HG02884 (cell line): Measurements from ENCODE around the gene KRTAP12-4.
"Not testable (repeated sequence)": the region's sequence is repeated elsewhere in the genome, so short reads cannot be mapped to it uniquely, and the experiment has no call there.

Experiments
- ATAC-seq: cut with Tn5 transposase; IDR thresholded peaks from one replicate; pipeline ENCODE4 v1.9.1; 2021; ENCODE audit warnings: mild to moderate bottlenecking, moderate library complexity; ENCODE audit not compliant: unreplicated experiment

The KRTAP12-4 gene

GRCh38 chr21:44637018-44637850 is 17.2 kb downstream of the KRTAP12-4 start, which contains the start of gene KRTAP10-10:
KRTAP10-10 (plus strand) TSS chr21:44637356; CDS start chr21:44637418, 62 bp downstream.
- ATAC-seq = no peak

GRCh38 chr21:44636209-44637017 is 18.0 kb downstream of the KRTAP12-4 start:
- ATAC-seq = no peak

DNA sequence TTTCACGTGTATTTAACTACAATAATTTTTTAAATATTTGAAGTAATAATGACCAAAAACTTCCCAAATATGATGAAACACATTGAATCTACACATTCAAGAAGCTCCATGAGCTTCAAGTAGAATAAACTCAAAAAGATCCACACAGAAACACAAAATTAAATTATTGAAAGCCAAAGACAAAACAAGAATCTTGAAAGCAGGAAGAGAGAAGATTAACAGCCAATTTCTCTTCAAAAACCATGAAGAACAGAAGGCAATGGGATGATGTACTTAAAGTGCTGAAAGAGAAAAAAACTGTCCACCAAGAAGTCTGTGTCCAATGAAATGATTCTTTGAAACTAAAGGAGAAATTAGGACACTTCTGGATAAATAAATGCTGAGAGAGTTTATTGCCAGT is 22.4 kb downstream of the KRTAP12-4 start:
- ATAC-seq = no peak

GRCh38 chr21:44630440-44630839 is 24.0 kb downstream of the KRTAP12-4 start:
- no peak for ATAC-seq

GRCh38 chr21:44628707-44629391 is 25.6 kb downstream of the KRTAP12-4 start:
- ATAC-seq = no peak

GRCh38 chr21:44627831-44628233 is 26.6 kb downstream of the KRTAP12-4 start:
- not testable (repeated sequence) for ATAC-seq

DNA sequence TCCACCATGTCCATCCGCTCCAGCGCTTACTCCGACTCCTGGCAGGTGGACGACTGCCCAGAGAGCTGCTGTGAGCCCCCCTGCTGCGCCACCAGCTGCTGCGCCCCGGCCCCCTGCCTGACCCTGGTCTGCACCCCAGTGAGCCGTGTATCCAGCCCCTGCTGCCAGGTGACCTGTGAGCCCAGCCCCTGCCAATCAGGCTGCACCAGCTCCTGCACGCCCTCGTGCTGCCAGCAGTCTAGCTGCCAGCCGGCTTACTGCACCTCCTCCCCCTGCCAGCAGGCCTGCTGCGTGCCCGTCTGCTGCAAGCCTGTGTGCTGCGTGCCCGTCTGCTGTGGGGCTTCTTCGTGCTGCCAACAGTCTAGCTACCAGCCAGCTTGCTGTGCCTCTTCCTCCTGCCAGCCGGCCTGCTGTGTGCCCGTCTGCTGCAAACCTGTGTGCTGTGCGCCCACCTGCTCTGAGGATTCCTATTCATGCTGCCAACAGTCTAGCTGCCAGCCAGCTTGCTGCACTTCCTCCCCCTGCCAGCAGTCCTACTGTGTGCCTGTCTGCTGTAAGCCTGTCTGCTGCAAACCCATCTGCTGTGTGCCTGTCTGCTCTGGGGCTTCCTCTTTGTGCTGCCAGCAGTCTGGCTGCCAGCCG is 27.2 kb downstream of the KRTAP12-4 start:
- not testable (repeated sequence) for ATAC-seq

- no peak for ATAC-seq
Measured at GRCh38 chr21:44626673-44627143, 27.8 kb downstream of the KRTAP12-4 start, which contains the start of gene KRTAP10-9. KRTAP10-9 (plus strand) TSS chr21:44627093; CDS start chr21:44627172, 79 bp downstream.

DNA sequence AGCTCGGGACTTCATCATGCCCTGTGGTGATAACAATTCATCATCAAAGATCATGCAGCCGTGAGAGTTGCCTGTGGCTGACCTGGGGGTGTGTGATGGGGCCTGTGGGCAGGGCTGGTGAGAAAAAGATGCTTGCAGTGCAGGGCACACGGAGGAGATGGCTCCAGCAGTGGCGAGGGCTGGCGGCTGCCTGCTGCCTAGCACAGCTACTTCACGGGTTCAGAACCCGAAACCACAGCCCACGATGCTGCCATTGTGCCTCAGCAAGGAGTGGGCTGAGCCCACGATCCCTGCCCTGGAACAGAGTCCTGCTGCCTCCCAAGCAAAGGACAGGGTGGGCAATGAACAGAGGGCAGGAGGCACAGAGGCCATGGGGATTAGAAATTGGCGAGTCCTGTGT is 28.2 kb downstream of the KRTAP12-4 start:
- ATAC-seq = no peak

DNA sequence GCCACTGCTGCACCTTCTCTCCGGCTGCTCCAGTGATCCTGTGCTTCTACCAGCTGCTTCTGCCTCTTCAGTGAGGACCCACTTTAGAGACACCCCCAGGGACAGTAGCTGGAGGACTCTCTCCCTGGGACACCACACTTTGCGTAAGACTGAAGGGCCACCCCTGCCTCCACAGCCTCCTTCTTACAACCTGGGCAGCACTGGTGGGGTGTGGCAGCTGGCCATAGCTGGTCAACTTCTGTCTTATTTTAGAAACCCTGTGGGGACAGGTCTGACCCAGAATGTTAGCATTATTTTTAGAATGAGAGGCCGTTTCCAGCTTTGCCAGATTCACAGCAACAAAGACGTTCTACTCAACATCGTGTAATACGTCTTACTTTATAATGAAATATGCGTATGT is 28.7 kb downstream of the KRTAP12-4 start:
- no peak for ATAC-seq

DNA sequence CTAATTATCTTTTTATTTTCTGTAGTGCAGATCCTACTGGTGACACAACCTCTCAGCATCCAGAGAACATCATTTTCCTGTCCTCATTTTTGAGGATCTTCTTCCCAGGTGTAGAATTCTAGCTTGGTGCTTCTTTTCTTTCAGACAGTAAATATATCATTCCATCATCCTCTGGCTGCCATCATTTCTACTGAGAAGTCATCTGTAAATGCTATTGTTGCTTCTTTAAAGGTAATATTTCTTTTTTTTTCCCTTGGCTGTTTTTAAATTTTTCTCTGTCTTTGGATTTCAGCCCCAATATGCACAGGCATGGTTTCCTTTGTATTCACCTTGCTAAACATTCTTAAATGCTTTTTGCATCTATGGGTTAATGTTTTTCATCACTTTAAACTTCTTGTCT is 30.9 kb downstream of the KRTAP12-4 start:
- no peak for ATAC-seq

- ATAC-seq = no peak
Measured at GRCh38 chr21:44619886-44620285, 34.6 kb downstream of the KRTAP12-4 start.

GRCh38 chr21:44618909-44619308 is 35.5 kb downstream of the KRTAP12-4 start:
- ATAC-seq = no peak

DNA sequence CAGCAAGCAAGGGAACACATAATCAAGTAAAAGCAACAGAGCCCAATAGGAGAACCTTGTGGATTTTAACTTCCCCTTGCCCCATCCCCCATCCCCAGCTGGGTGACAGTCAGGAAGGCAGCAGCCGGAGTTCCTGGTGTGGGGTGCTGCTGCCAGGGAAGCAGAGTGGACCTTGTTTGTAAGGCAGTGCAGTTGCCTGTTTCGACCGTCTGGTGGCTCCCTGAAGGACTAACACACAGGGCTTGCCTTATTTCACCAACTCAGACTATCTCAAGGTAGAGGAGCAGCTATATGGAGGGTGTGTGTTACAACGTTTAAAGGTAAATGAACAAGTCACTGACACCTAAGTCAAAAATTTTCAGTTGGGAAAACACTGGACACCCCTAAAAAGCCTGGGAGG is 36.0 kb downstream of the KRTAP12-4 start:
- no peak for ATAC-seq

- no peak for ATAC-seq
Measured at GRCh38 chr21:44617071-44617501, 37.4 kb downstream of the KRTAP12-4 start.

DNA sequence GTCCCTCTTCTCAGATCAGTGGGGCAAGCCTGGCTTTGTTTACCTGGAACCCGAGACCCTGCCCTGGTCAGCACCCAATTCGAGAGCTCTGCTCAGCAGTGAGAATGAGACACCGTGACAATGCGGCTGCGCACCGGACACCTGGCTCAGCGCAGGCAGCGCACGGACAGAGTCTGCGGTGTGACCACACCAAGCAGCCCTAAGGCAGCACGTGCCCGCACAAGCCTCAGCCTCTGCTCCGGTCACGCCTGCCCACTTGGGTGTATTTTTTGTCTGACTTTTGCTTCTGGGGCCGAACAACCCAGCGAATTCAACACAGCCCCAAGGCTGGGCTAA is 37.9 kb downstream of the KRTAP12-4 start:
- no peak for ATAC-seq

GRCh38 chr21:44615911-44616590 is 38.4 kb downstream of the KRTAP12-4 start:
- ATAC-seq = no peak

DNA sequence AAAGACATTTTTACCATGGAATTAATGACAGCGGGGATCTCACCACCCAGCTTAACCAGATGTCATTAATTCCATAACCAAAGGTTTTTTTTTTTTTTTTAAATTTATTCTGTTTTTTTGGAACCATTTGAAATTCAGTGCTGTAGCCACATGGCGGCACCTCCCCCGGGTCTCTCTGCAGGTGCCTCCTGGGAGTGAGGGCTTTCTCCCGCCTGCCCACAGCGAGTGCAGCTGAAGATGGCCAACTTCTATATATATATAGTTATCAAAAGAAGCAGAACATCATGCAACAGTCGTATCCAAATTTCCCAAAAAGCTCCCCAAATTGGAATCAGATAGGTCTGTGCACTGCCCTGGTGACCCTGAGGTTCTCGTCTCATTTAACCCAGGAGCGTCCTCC is 39.0 kb downstream of the KRTAP12-4 start:
- no peak for ATAC-seq

DNA sequence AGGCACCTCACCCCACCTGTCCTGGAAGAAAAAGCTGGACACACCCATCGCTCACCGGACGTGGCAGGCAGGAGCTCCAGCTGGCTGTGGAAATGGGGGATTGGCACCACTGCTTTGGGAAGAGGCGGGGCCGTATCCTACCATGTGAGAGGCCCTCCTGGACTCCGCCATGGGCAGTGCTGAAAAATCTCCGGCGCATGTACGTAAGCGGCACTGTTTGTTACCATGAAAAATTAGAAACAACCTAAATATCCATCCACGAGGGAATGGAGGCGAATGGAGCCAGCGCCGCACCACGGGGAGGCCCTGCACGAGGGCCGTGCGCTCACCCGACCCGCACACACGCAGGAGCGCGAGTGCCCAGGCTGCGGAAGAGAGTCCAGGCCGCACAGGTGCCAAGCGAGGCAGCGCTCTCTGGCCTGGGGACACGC is 39.5 kb downstream of the KRTAP12-4 start:
- no peak for ATAC-seq

DNA sequence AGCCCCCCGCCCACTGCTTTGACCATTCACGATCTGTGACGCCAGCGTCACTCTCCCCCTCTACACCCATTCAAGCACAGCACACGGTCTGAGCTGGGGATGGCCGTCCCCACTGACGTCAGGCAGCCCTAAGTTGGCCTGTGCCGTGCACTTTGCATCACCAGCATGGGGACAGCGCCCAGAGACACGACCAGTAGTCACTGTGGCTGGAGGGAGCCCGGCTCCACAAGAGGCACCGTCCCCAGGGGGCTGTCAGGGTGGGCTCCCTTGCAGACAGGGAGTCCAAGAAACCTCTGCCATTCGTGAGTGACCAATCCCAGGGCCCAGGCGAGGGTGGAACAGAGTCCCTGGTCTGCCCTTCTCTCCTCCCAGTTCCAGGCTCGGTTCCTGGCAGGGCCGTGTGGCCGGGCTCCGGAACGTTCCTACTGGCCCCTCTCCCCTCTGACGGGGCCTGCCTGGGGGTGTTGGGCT is 40.3 kb downstream of the KRTAP12-4 start:
- ATAC-seq = no peak
